Epithelial cell of proximal tubule (primary cell): ENCODE data around the gene CHMP6. TPM values are rescaled to one million over a fixed set of nuclear protein-coding genes. Genes with fewer than 3 reads are reported as not detected.

Experiments
- DNase-seq: peaks from one replicate; pipeline ENCODE4 v3.0.0-alpha.2; 2011; ENCODE audit warnings: low read depth
- H3K4me3 ChIP-seq: 2 replicates; pipeline ENCODE4 v1.5.1; 2011; ENCODE audit warnings: low read depth, mild to moderate bottlenecking, low read length
- total RNA-seq: library from RNA; depleted of rRNA; stranded (reverse); fragments of >200 nt; gene quantifications from 2 replicates; pipeline ENCODE4 v1.2.3, GENCODE V29; 2015
- TF ChIP-seq, protein P1 (sequence below): conservative IDR thresholded peaks from 2 replicates; pipeline ENCODE4 v1.5.1; 2012; ENCODE audit warnings: low read depth, mild to moderate bottlenecking, low read length

CHMP6 gene
- total RNA-seq, 1 donor from 2014 or later, result 32.6 TPM

DNA sequence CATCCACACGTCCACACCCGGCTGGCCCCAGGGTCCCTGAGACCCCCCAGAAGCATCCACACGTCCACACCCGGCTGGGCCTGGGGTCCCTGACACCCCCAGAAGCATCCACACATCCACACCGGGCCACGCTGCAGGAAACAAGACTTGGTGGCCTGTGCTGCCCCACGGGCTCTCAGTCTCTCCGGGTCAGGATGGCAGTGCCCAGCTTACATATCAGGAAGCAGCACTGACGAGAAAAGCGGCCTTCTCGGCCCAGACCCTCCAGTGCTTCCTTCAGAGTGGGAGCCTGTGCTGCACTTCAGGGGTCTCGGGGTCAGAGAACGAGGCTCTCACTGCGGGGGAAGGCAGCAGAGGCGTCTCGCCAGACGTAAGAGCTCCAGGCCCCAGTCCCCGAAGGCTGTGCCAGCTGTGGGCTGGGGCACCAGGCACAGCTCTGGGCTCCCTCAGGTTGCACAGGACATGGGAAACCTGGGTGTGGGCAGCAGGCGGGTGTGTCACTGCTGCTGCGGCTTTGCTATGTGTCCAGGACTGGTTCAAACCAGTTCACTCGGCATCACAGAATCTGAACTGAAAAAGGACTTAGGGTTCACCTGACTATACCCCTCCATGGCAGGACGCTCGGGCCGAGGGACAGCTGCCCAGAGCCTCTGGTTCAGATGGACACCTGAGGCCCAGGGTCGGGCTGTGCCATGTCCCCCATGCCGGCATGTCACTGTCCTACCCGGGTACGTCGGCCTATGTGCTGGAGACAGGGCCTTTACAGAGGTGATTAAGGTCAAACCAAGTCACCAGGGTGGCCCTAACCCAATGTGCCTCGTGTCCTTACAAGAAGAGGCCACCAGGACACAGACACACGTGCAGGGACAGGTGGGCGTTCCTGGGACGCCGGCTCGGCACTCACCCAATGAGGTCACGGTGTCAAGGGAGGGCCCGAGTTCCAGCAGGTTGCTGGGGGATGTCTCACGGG is 40.2 kb upstream of the CHMP6 start:
- H3K4me3 ChIP-seq, result no peak overlapping the region
- no peak for DNase-seq
- TF ChIP-seq, protein P1, sequence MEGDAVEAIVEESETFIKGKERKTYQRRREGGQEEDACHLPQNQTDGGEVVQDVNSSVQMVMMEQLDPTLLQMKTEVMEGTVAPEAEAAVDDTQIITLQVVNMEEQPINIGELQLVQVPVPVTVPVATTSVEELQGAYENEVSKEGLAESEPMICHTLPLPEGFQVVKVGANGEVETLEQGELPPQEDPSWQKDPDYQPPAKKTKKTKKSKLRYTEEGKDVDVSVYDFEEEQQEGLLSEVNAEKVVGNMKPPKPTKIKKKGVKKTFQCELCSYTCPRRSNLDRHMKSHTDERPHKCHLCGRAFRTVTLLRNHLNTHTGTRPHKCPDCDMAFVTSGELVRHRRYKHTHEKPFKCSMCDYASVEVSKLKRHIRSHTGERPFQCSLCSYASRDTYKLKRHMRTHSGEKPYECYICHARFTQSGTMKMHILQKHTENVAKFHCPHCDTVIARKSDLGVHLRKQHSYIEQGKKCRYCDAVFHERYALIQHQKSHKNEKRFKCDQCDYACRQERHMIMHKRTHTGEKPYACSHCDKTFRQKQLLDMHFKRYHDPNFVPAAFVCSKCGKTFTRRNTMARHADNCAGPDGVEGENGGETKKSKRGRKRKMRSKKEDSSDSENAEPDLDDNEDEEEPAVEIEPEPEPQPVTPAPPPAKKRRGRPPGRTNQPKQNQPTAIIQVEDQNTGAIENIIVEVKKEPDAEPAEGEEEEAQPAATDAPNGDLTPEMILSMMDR, result no peak

DNA sequence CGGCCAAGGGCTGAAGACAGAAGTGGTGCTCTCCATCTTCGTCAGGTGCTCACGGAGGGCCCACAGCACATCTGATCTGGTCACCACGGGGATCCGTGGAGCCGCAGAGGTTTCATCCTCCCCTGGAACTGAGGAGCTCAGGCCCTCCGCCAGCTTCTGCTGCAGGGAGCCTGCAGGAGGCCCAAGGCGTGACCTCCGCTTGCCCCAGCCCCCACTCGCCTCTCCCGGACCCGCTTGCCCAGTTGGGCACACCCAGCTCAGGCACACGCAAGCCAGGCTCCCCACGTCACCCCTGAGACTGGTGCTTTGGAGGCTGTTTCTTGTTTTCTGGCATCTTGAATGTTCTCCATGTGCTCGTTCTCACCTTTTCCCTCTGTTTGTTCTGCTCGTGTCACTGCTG is 39.4 kb upstream of the CHMP6 start:
- no peak for DNase-seq
- TF ChIP-seq, protein P1, result no peak
- no peak overlapping the region for H3K4me3 ChIP-seq

DNA sequence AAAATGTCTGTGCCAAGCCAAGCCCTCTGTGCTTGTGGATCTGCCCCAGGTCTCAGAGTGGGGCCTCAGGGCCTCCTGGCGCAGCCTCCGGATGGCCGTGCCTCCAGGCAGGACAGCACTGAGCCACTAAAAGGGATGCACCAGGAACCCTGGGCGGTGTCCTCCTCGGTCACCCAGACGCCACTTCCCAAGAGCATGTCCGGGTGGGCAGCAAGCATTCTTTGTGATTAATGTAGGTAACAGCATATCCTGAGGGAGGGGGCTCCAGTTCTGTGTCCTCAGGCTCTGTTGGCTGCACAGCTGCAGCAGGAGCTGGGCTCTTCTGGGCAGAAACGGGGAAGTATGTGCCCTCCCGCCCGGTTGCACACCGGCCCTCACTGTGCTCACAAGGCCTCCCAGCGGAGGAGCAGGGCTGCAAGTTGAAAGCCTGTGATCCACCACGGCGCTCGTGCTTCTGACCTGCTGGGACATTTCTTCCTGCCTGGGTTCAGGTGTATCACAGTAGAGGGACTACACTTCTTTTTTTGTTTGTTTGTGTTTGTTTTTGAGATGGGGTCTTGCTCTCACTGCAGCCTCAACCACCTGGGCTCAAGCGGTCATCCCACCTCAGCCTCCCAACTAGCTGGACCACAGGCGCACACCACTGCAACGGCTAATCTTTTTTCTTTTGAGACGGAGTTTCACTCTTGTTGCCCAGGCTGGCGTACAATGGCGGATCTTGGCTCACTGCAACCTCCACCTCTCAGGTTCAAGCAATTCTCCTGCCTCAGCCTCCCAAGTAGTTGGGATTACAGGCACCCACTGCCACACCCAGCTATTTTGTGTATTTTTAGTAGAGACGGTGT is 37.9 kb upstream of the CHMP6 start:
- DNase-seq, result no peak
- no peak overlapping the region for H3K4me3 ChIP-seq
- TF ChIP-seq, protein P1, result no peak

DNA sequence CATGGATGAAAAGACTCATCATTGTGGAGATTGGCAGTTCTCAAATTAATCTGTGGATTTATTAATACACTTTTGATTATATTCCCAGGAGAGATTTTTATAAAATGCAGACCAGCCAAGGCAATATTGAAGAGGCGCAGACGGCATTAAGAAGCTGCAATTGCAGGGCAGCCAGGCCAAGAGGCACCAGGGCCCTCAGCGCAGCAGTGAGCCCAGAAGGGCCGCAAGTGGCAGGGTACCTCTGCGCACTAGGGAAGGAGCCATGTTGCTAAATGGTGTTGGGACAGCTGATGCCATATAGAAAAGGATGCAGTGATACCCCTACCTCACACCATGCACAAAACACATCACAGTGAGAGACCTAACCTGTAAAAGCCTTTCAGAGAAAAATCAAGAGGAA is 36.6 kb upstream of the CHMP6 start:
- no peak for DNase-seq
- H3K4me3 ChIP-seq, result no peak overlapping the region
- TF ChIP-seq, protein P1, result no peak

DNA sequence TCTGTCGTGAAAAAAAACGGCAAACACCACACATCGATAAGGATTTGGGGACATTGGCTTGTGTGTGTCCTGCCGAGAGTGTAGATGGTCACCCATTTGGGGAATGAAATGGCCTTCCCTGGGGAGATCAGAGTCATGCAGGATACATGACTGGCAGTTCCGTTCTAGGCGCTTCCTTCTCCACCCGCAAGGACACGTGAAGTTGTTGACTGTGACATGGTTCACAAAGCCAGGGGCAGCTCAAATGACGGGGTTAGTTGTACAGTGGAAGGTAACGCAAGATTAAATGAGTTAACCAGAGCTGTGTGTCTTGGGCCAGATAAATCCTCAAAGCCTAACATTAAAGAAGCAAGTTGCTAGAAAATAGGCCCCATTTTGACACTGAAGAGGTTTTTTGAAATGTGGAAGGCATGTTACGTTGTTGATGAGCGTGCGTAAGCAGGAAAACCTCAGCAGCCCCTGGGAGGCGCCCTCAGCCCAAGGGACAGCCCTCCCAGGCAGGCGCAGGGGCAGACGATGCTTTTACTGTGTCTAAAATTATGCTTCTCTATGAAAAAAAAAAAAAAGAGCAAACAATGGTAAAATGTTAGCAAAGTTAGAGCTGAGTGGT is 35.9 kb upstream of the CHMP6 start:
- no peak for DNase-seq
- TF ChIP-seq, protein P1, result no peak
- H3K4me3 ChIP-seq, result no peak overlapping the region

DNA sequence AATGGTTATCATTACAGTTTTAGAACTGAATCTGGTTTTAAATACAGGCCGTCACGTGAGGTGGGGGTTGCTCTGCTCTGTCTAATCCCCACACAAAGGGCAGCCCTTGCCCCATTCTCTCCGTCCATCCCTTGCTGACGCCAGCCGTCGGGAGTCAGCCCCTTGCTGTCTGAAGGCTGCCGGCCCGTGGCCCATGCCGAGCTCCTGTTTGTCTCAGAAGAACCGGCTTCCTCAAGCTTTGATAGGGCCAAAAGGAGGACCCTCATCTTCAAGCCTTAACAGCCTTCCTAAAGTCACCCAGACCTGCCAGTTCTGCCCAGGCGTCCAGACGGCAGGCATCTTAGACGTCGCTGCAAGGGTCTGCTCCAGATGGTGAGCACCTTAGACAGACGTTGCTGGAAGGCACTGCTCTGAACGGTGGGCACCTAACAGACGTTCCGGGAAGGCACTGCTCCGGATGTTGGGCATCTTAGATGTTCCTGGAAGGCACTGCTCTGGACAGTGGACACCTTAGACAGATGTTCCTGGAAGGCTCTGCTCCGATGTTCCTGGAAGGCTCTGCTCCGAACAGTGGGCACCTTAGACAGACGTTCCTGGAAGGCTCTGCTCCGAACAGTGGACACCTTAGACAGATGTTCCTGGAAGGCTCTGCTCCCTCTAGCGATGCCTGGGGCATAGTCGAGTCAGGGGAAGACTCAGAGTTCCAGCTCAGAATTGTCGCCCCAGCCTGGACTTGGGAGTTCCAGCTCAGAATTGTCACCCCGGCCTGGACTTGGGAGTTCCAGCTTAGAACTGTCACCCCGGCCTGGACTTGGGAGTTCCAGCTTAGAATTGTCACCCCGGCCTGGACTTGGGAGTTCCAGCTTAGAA is 35.1 kb upstream of the CHMP6 start:
- no peak overlapping the region for H3K4me3 ChIP-seq
- DNase-seq, result no peak
- TF ChIP-seq, protein P1, result no peak
